ENCODE data around the gene POMGNT2. TPM values are rescaled to one million over a fixed set of nuclear protein-coding genes. Genes with fewer than 3 reads are reported as not detected.

Gene POMGNT2
- total and polyA plus RNA-seq, 3 donors from 2014 or later, result 33.2 to 45.7 (median 38.6) TPM

DNA sequence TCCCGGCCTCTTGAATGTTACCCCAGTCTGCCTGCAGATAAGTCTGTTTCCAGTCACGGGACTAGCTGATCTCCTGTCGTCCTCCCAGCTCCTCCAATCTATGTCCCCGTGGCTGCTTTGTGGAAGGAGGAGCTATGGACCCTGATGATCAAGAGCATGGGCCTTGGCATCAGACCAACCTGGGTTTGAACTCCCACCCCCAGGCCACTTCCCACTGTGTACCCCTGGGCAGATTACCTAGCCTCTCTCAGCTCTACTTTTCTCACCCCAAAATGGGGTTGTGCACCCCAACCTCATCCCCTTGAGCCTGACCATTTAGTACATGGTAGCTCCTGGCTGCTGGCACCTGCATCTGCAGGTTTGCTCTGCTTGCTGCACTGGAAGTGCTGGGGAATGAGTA is 71.0 kb downstream of the POMGNT2 start:
- Histone ChIP-seq H3K27ac (no peak overlapping the region), H3K9me3 (no peaks in the 10 kb centered on the region), H3K36me3 (ENCODE audit: low read depth, missing control alignments) (no peaks in the 10 kb centered on the region), H3K4me1 (no peaks in the 10 kb centered on the region), H3K4me3 (no peak overlapping the region), H3K27me3 (no peaks in the 10 kb centered on the region)
- no peak for DNase-seq
- TF ChIP-seq, protein P1, sequence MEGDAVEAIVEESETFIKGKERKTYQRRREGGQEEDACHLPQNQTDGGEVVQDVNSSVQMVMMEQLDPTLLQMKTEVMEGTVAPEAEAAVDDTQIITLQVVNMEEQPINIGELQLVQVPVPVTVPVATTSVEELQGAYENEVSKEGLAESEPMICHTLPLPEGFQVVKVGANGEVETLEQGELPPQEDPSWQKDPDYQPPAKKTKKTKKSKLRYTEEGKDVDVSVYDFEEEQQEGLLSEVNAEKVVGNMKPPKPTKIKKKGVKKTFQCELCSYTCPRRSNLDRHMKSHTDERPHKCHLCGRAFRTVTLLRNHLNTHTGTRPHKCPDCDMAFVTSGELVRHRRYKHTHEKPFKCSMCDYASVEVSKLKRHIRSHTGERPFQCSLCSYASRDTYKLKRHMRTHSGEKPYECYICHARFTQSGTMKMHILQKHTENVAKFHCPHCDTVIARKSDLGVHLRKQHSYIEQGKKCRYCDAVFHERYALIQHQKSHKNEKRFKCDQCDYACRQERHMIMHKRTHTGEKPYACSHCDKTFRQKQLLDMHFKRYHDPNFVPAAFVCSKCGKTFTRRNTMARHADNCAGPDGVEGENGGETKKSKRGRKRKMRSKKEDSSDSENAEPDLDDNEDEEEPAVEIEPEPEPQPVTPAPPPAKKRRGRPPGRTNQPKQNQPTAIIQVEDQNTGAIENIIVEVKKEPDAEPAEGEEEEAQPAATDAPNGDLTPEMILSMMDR (IDR thresholded peaks at IDR 0.05), result no peak
- TF ChIP-seq POLR2A (IDR thresholded peaks at IDR 0.05), result no peak
- 89% methylated on average over 4 of the region's 4 CpGs for WGBS, 2 donors
- intact Hi-C loops (cut with DNase I; ENCODE audit: low total_unique reads), result no loop called here

- TF ChIP-seq, protein P1 (IDR thresholded peaks at IDR 0.05), result no peak
- no peak for TF ChIP-seq POLR2A (IDR thresholded peaks at IDR 0.05)
- Histone ChIP-seq H3K36me3 (ENCODE audit: low read depth, missing control alignments) (no peaks in the 10 kb centered on the region), H3K4me1 (no peaks in the 10 kb centered on the region), H3K4me3 (no peak overlapping the region), H3K27ac (no peak overlapping the region), H3K27me3 (no peaks in the 10 kb centered on the region), H3K9me3 (no peaks in the 10 kb centered on the region)
- no peak for DNase-seq
- WGBS, 2 donors, result 80 to 82% methylated on average over 4 of the region's 4 CpGs
- intact Hi-C loops (cut with DNase I; ENCODE audit: low total_unique reads), result no loop called here
Measured at GRCh38 chr3:43034200-43034599, 71.7 kb downstream of the POMGNT2 start.

GRCh38 chr3:43032646-43033628 is 72.9 kb downstream of the POMGNT2 start:
- TF ChIP-seq, protein P1 (IDR thresholded peaks at IDR 0.05), result no peak
- no peak for TF ChIP-seq POLR2A (IDR thresholded peaks at IDR 0.05)
- Histone ChIP-seq H3K36me3 (ENCODE audit: low read depth, missing control alignments) (no peaks in the 10 kb centered on the region), H3K9me3 (no peaks in the 10 kb centered on the region), H3K27ac (no peak overlapping the region), H3K4me3 (no peak overlapping the region), H3K27me3 (no peaks in the 10 kb centered on the region), H3K4me1 (no peaks in the 10 kb centered on the region)
- 94 to 95% methylated on average over 10 to 23 of the region's 23 CpGs for WGBS, 2 donors
- no peak for DNase-seq
- intact Hi-C loops (cut with DNase I; ENCODE audit: low total_unique reads), result no loop called here

DNA sequence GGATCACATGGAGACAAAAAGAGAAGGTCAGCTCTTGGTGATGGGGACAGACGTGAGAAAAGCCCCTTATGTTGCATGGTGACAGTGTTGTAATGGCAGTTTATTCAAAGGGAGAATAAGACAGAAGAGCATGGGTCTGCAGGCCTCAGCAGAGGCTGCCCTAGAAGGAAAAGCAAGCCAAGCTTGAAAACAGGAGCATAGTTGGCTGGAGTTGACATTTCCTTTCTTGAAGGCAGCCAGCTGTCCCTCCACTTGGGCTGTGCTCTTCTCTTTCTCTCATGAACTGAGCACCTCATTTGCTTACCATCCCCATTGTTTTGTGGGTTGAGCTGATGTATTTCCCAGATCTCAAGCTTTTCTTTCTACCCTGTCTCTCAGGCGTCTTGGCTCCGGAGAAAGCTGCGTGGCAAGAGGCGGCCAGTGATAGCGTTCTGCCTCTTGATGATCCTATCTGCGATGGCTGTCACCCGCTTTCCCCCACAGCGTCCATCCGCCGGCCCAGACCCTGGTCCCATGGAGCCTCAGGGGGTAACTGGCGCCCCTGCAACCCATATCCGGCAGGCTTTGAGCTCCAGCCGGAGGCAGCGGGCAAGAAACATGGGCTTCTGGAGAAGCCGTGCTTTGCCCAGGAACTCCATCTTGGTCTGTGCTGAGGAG is 73.9 kb downstream of the POMGNT2 start:
- no peak overlapping the region for H3K27ac ChIP-seq
- WGBS, 2 donors, result 86 to 95% methylated on average over 6 to 16 of the region's 16 CpGs
- intact Hi-C loops (cut with DNase I; ENCODE audit: low total_unique reads), result no loop called here
- no peaks in the 10 kb centered on the region for H3K27me3 ChIP-seq
- H3K36me3 ChIP-seq (ENCODE audit: low read depth, missing control alignments), result no peaks in the 10 kb centered on the region
- no peak for DNase-seq
- H3K4me1 ChIP-seq, result no peaks in the 10 kb centered on the region
- TF ChIP-seq, protein P1 (IDR thresholded peaks at IDR 0.05), result no peak
- no peak for TF ChIP-seq POLR2A (IDR thresholded peaks at IDR 0.05)
- no peaks in the 10 kb centered on the region for H3K9me3 ChIP-seq
- H3K4me3 ChIP-seq, result no peak overlapping the region

Data from testis (tissue), 3 donors.